Testis (tissue), 2 donors: ENCODE results near the gene PGRMC1.

Experiments
- POLR2A ChIP-seq: fragments of 450-650 bp; IDR thresholded peaks from one replicate; pipeline ENCODE4 v1.6.1; 2017; ENCODE audit warnings: antibody characterized with exemption, mild to moderate bottlenecking, moderate library complexity
- TF ChIP-seq, protein P1 (sequence below), 3 experiments: fragments of 450-650 bp in 2 of 3; fragments of 200-600 bp in 1 of 3; sonication (generic) in 1 of 3; IDR thresholded peaks; one replicate each; pipeline ENCODE4 v1.5.1; 2016 to 2019; ENCODE audit warnings: antibody characterized with exemption in 3 of 3, mild to moderate bottlenecking in 2 of 3, moderate library complexity in 1 of 3

GRCh38 chrX:119190831-119191230 is 45.3 kb upstream of the PGRMC1 start:
- no peak for TF ChIP-seq POLR2A
- TF ChIP-seq, protein P1, sequence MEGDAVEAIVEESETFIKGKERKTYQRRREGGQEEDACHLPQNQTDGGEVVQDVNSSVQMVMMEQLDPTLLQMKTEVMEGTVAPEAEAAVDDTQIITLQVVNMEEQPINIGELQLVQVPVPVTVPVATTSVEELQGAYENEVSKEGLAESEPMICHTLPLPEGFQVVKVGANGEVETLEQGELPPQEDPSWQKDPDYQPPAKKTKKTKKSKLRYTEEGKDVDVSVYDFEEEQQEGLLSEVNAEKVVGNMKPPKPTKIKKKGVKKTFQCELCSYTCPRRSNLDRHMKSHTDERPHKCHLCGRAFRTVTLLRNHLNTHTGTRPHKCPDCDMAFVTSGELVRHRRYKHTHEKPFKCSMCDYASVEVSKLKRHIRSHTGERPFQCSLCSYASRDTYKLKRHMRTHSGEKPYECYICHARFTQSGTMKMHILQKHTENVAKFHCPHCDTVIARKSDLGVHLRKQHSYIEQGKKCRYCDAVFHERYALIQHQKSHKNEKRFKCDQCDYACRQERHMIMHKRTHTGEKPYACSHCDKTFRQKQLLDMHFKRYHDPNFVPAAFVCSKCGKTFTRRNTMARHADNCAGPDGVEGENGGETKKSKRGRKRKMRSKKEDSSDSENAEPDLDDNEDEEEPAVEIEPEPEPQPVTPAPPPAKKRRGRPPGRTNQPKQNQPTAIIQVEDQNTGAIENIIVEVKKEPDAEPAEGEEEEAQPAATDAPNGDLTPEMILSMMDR (IDR thresholded peaks at IDR 0.05) = no peak
